Osteocyte (in vitro differentiated cells): ENCODE measurements around the gene ANAPC15. TPM values are rescaled to one million over a fixed set of nuclear protein-coding genes. Genes with fewer than 3 reads are reported as not detected.

Experiments
- DNase-seq: peaks from one replicate; pipeline ENCODE4 v3.0.0; 2021; ENCODE audit warnings: mixed read lengths; ENCODE audit not compliant: unreplicated experiment; ENCODE audit errors: extremely low spot score
- H3K27ac Mint-ChIP-seq: one replicate; pipeline ENCODE4 v1.8.0; 2021; ENCODE audit warnings: mild to moderate bottlenecking, mixed read lengths; ENCODE audit not compliant: unreplicated experiment
- H3K27me3 Mint-ChIP-seq: one replicate; pipeline ENCODE4 v1.8.0; 2021; ENCODE audit warnings: mixed read lengths; ENCODE audit not compliant: unreplicated experiment
- H3K36me3 Mint-ChIP-seq: one replicate; pipeline ENCODE4 v1.8.0; 2021; ENCODE audit warnings: mixed read lengths; ENCODE audit not compliant: unreplicated experiment
- H3K4me1 Mint-ChIP-seq: one replicate; pipeline ENCODE4 v1.8.0; 2021; ENCODE audit warnings: mixed read lengths; ENCODE audit not compliant: unreplicated experiment
- H3K4me3 Mint-ChIP-seq: one replicate; pipeline ENCODE4 v1.8.0; 2021; ENCODE audit warnings: mild to moderate bottlenecking, moderate library complexity, mixed read lengths; ENCODE audit not compliant: unreplicated experiment
- H3K9me3 Mint-ChIP-seq: one replicate; pipeline ENCODE4 v1.8.0; 2021; ENCODE audit warnings: mixed read lengths; ENCODE audit not compliant: unreplicated experiment
- total RNA-seq: library from RNA; stranded (reverse); gene quantifications from 2 replicates; pipeline ENCODE4 v1.2.1, GENCODE V29; 2021
- TF ChIP-seq, protein P1 (sequence below): fragments of 200-600 bp; sonication (generic); IDR thresholded peaks from 2 replicates; pipeline ENCODE4 v1.5.0; 2021; ENCODE audit warnings: antibody characterized with exemption, mild to moderate bottlenecking, moderate library complexity

ANAPC15 gene
- total RNA-seq, 1 donor from 2014 or later = 32.3 TPM

DNA sequence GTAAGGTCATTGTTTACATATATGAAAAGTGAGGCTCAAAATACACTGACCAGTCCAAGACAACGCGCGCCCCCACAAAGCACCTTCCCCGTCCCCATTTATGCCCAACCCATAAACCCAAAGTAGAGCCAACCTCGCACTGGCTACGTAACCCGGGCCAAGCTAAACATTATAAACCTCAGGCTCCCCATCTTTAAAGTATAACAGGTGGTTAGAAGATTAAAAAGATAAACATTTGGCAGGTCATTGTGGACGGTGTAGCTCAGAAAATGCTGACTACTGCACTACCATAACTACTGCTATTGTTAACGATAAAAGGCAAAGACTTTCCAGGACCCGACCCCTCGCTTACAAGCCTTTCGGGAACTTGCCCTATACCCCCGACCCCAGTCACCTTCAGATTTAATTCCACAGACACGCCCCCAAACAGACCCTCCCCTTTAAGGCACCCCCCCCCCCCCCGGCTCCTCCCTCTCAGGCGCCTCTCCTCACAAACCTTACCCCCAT is 32.6 kb downstream of the ANAPC15 start:
- peaks cover 4% of the 10 kb centered on the region for H3K36me3 Mint-ChIP-seq
- peaks cover 30% of the 10 kb centered on the region for H3K4me1 Mint-ChIP-seq
- H3K27ac Mint-ChIP-seq = peak overlapping the region; percentile 99
- H3K9me3 Mint-ChIP-seq = no peaks in the 10 kb centered on the region
- no peaks in the 10 kb centered on the region for H3K27me3 Mint-ChIP-seq
- TF ChIP-seq, protein P1, sequence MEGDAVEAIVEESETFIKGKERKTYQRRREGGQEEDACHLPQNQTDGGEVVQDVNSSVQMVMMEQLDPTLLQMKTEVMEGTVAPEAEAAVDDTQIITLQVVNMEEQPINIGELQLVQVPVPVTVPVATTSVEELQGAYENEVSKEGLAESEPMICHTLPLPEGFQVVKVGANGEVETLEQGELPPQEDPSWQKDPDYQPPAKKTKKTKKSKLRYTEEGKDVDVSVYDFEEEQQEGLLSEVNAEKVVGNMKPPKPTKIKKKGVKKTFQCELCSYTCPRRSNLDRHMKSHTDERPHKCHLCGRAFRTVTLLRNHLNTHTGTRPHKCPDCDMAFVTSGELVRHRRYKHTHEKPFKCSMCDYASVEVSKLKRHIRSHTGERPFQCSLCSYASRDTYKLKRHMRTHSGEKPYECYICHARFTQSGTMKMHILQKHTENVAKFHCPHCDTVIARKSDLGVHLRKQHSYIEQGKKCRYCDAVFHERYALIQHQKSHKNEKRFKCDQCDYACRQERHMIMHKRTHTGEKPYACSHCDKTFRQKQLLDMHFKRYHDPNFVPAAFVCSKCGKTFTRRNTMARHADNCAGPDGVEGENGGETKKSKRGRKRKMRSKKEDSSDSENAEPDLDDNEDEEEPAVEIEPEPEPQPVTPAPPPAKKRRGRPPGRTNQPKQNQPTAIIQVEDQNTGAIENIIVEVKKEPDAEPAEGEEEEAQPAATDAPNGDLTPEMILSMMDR = no peak
- DNase-seq = no peak
- peak overlapping the region; percentile 88 for H3K4me3 Mint-ChIP-seq

DNA sequence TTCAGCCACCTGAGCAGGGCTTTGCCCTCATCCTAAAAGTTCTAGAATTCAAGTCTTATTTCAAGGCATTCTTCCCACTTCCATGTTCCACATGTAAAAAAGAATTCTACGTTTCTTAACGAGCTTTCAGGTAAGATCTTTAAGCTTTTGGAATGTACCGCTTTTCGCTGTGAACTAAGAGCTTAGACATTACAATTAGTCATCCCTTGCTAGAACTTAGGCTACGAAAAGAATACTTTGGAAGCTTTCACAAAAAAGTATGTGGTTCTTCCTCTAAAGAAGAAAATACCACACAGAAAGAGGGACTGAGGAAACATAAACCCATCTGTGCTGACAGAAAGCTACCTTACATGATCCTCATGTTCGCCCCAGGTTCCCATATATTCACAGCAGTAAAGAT is 34.0 kb downstream of the ANAPC15 start:
- H3K9me3 Mint-ChIP-seq = no peaks in the 10 kb centered on the region
- no peaks in the 10 kb centered on the region for H3K27me3 Mint-ChIP-seq
- peaks cover 30% of the 10 kb centered on the region for H3K4me1 Mint-ChIP-seq
- H3K36me3 Mint-ChIP-seq = peaks cover 4% of the 10 kb centered on the region
- H3K4me3 Mint-ChIP-seq = peak overlapping the region; percentile 88
- TF ChIP-seq, protein P1 = no peak
- no peak for DNase-seq
- peak overlapping the region; percentile 46 for H3K27ac Mint-ChIP-seq

DNA sequence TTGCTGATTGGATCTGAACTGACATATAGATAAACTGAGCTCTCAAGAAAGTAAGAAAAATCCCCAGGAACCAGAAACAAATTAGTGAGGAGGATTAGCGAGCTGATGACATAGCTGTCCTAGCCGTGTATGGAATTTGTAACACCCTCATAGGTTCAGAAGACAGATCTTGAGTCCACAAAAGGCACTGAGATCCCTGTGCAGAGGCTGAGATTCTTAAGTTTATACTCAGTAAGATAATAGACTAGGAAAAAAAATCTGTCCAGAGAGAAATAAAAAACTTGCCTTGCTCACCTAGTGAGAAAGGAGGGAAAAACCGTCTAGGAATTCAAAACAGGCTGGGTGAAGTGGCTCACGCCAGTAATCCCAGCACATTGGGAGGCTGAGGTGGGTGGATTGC is 36.7 kb downstream of the ANAPC15 start:
- Mint-ChIP-seq H3K36me3 (peaks cover 4% of the 10 kb centered on the region), H3K27ac (no peak overlapping the region), H3K4me3 (no peak overlapping the region), H3K4me1 (peaks cover 43% of the 10 kb centered on the region), H3K9me3 (no peaks in the 10 kb centered on the region), H3K27me3 (no peaks in the 10 kb centered on the region)
- DNase-seq = no peak
- TF ChIP-seq, protein P1 = no peak

DNA sequence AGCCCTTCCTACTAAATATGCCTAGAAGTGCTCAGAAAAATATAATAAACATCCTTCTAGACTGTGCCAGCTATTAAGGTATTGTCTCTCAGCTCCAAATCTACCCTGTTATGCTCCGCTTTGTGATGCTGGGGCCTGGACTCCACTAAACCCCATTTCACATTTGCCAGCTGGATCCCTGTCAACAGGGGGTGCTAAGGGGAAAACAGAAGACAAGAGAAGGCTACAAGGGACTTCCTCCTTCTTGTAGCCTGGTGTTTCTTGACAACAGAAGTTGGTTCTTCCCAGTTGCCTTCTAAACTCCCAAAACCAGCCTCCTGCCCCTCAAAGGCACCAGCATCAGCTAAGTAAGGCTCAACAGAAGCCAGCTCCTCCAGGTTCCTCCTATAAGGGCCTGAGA is 37.4 kb downstream of the ANAPC15 start:
- no peak overlapping the region for H3K4me3 Mint-ChIP-seq
- H3K27ac Mint-ChIP-seq = peak overlapping the region; percentile 52
- peaks cover 4% of the 10 kb centered on the region for H3K36me3 Mint-ChIP-seq
- TF ChIP-seq, protein P1 = no peak
- no peaks in the 10 kb centered on the region for H3K9me3 Mint-ChIP-seq
- H3K4me1 Mint-ChIP-seq = peaks cover 45% of the 10 kb centered on the region
- no peaks in the 10 kb centered on the region for H3K27me3 Mint-ChIP-seq
- no peak for DNase-seq

DNA sequence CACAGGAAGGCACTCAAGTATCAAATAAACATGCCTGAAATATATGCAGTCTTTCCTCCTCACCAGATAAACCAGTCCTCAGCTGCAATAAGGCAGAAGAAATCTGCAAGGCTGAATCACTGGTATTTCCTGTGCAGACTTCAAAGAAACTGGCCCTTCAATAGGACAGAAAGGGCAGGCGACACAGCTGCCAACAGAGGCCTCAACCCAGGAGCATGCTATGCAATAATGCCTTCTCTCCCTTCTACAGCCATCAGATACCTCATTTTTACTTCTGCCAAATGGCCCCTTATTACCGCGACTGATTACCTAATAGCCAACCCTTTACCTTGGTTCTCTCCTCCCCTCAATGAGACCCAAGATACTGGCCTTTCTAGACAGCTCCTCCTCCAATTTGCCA is 40.1 kb downstream of the ANAPC15 start:
- TF ChIP-seq, protein P1 = no peak
- peaks cover 9% of the 10 kb centered on the region for H3K36me3 Mint-ChIP-seq
- DNase-seq = no peak
- H3K27ac Mint-ChIP-seq = peak overlapping the region; percentile 86
- H3K4me3 Mint-ChIP-seq = peak overlapping the region; percentile 5
- no peaks in the 10 kb centered on the region for H3K9me3 Mint-ChIP-seq
- H3K27me3 Mint-ChIP-seq = no peaks in the 10 kb centered on the region
- peaks cover 43% of the 10 kb centered on the region for H3K4me1 Mint-ChIP-seq
